CD14-positive monocyte (primary cell): ENCODE measurements around the gene RNF212. TPM values are rescaled to one million over a fixed set of nuclear protein-coding genes. Genes with fewer than 3 reads are reported as not detected.
A peak's percentile ranks its signal among the peaks of the same experiment; 100 is the strongest.

ENCODE experiments used
- DNase-seq, 3 donors: peaks; one replicate each; pipeline ENCODE4 v3.0.0-alpha.2; 2011 to 2022
- H2AFZ ChIP-seq: 2 replicates; pipeline ENCODE4 v1.6.0; 2012; ENCODE audit warnings: mild to moderate bottlenecking, low read depth, low read length, inconsistent platforms; ENCODE audit not compliant: insufficient read depth, poor library complexity, severe bottlenecking
- H3K27ac ChIP-seq, 2 donors: 1 replicate in 1 of 2; 2 replicates in 1 of 2; pipeline ENCODE4 v1.5.1; 2012 to 2013; ENCODE audit warnings: low read length in 2 of 2, control low read depth in 1 of 2, inconsistent platforms in 1 of 2, low read depth in 1 of 2, mild to moderate bottlenecking in 1 of 2
- H3K27me3 ChIP-seq, 2 donors: one replicate each; pipeline versions ENCODE4 v1.6.0 to v1.6.1; 2011 to 2013; ENCODE audit warnings: low read length in 2 of 2; ENCODE audit not compliant: control insufficient read depth in 2 of 2, insufficient read depth in 2 of 2
- H3K36me3 ChIP-seq, 2 donors: replicated peaks in 1 of 2; 1 replicate in 1 of 2; 2 replicates in 1 of 2; pipeline versions ENCODE4 v1.5.1 to v1.6.1; 2012 to 2013; ENCODE audit warnings: low read length in 2 of 2, control low read depth in 1 of 2, inconsistent platforms in 1 of 2, mild to moderate bottlenecking in 1 of 2; ENCODE audit not compliant: insufficient read depth in 2 of 2, control insufficient read depth in 1 of 2
- H3K4me1 ChIP-seq, 2 donors: 1 replicate in 1 of 2; 2 replicates in 1 of 2; pipeline versions ENCODE4 v1.5.1 to v1.6.1; 2012 to 2013; ENCODE audit warnings: low read length in 2 of 2, control low read depth in 1 of 2, inconsistent platforms in 1 of 2, mild to moderate bottlenecking in 1 of 2, moderate library complexity in 1 of 2; ENCODE audit not compliant: insufficient read depth in 2 of 2, control insufficient read depth in 1 of 2
- H3K4me2 ChIP-seq: replicated peaks from 2 replicates; pipeline ENCODE3; 2012; ENCODE audit warnings: low read length, moderate library complexity, mild to moderate bottlenecking; ENCODE audit not compliant: poor library complexity, severe bottlenecking; ENCODE audit errors: extremely low read depth
- H3K4me3 ChIP-seq, 3 experiments: fragments of 200-600 bp in 1 of 3; sonication (generic) in 1 of 3; replicated peaks in 1 of 3; 1 replicate in 2 of 3; 2 replicates in 1 of 3; pipeline ENCODE4 v1.5.1; 2011 to 2013; ENCODE audit warnings: low read length in 3 of 3, mild to moderate bottlenecking in 3 of 3, control low read depth in 2 of 3, low read depth in 2 of 3, inconsistent platforms in 1 of 3, moderate library complexity in 1 of 3
- H3K79me2 ChIP-seq: 2 replicates; pipeline ENCODE4 v1.6.0; 2012; ENCODE audit warnings: mild to moderate bottlenecking, control low read depth, inconsistent platforms, low read length, moderate library complexity; ENCODE audit not compliant: insufficient read depth
- H3K9ac ChIP-seq: 2 replicates; pipeline ENCODE4 v1.6.0; 2017; ENCODE audit warnings: low read length, mild to moderate bottlenecking; ENCODE audit not compliant: insufficient read depth, poor library complexity, severe bottlenecking
- H3K9me3 ChIP-seq, 2 donors: replicated peaks in 1 of 2; 1 replicate in 1 of 2; 2 replicates in 1 of 2; pipeline versions ENCODE4 v1.5.1 to v1.6.1; 2012 to 2013; ENCODE audit warnings: low read length in 2 of 2, control low read depth in 1 of 2; ENCODE audit not compliant: control insufficient read depth in 1 of 2, insufficient read depth in 1 of 2
- H4K20me1 ChIP-seq: 2 replicates; pipeline ENCODE4 v1.6.0; 2012; ENCODE audit warnings: mild to moderate bottlenecking, low read length, control low read depth, moderate library complexity; ENCODE audit not compliant: insufficient read depth
- H3K27ac Mint-ChIP-seq, 7 donors: one replicate each; pipeline ENCODE4 v1.8.0; 2020; ENCODE audit warnings: mild to moderate bottlenecking in 7 of 7, mixed read lengths in 7 of 7, moderate library complexity in 6 of 7, inconsistent platforms in 2 of 7
- H3K27me3 Mint-ChIP-seq, 3 donors: one replicate each; pipeline ENCODE4 v1.8.0; 2021 to 2022; ENCODE audit warnings: low read depth in 3 of 3, mild to moderate bottlenecking in 3 of 3, mixed read lengths in 3 of 3, moderate library complexity in 3 of 3, inconsistent platforms in 1 of 3
- H3K36me3 Mint-ChIP-seq, 2 donors: one replicate each; pipeline ENCODE4 v1.8.0; 2020; ENCODE audit warnings: mixed read lengths in 2 of 2, inconsistent platforms in 1 of 2, mild to moderate bottlenecking in 1 of 2
- H3K4me1 Mint-ChIP-seq: one replicate; pipeline ENCODE4 v1.8.0; 2020; ENCODE audit warnings: mild to moderate bottlenecking, mixed read lengths
- H3K4me3 Mint-ChIP-seq, 2 donors: one replicate each; pipeline ENCODE4 v1.8.0; 2020; ENCODE audit warnings: mild to moderate bottlenecking in 2 of 2, mixed read lengths in 2 of 2, moderate library complexity in 1 of 2
- H3K9me3 Mint-ChIP-seq, 7 donors: one replicate each; pipeline ENCODE4 v1.8.0; 2020 to 2022; ENCODE audit warnings: mixed read lengths in 7 of 7, mild to moderate bottlenecking in 6 of 7, moderate library complexity in 6 of 7, inconsistent platforms in 2 of 7
- CTCF ChIP-seq: fragments of 200-600 bp; IDR thresholded peaks from one replicate; pipeline ENCODE4 v1.8.0; 2022; ENCODE audit warnings: antibody characterized with exemption, mild to moderate bottlenecking
- WGBS: methylation state at CpG from one replicate; pipeline ENCODE4 v1.1.5; 2013; ENCODE audit warnings: missing lambda C conversion rate; ENCODE audit not compliant: insufficient coverage; 5-methylcytosine and 5-hydroxymethylcytosine counted together
- intact Hi-C, 2 donors: fragments of 100-400 bp; cut with micrococcal nuclease; formaldehyde crosslinking; loops; one replicate each; pipeline versions ENCODE4 v1.15.0 to v1.15.1; 2023
- polyA plus RNA-seq, 3 donors: library from polyadenylated mRNA; depleted of rRNA in 1 of 3; unstranded in 2 of 3; stranded (reverse) in 1 of 3; fragments of 300-500 nt in 2 of 3; fragments of >200 nt in 1 of 3; fragmentation: Illumina TruSeq in 2 of 3; gene quantifications; 1 replicate in 2 of 3; 2 replicates in 1 of 3; pipeline ENCODE4 v1.2.3, GENCODE V29; 2012 to 2021

RNF212 gene
- polyA plus RNA-seq, 3 donors, result 0.17 to 0.83 TPM; not detected in 1

- H3K9me3 Mint-ChIP-seq, result no peaks in the 10 kb centered on the region
- no peak overlapping the region for H3K27ac ChIP-seq
- intact Hi-C loops, result loop anchor here in 1 of 2 donors (5.0 kb wide), 1 partner anchor 43 kb away; no protein-coding TSS in a partner anchor
- H3K27me3 ChIP-seq, result peaks cover 0 to 7% of the 10 kb centered on the region in 2 donors
- H3K27ac Mint-ChIP-seq, result peak overlapping the region in 1 of 7 donors; percentile 23
- no peak for DNase-seq
- H3K9me3 ChIP-seq, result no peaks in the 10 kb centered on the region
- H3K4me1 Mint-ChIP-seq, result peaks cover 12% of the 10 kb centered on the region
- no peaks in the 10 kb centered on the region for H4K20me1 ChIP-seq
- H3K4me1 ChIP-seq, result peaks cover 14 to 17% of the 10 kb centered on the region in 2 donors
- TF ChIP-seq CTCF, result no peak
- no peak overlapping the region for H3K4me3 ChIP-seq
- peaks cover 0 to 15% (median 3%) of the 10 kb centered on the region in 3 donors for H3K27me3 Mint-ChIP-seq
- 92% methylated on average over 17 of the region's 20 CpGs for WGBS
- H3K4me3 Mint-ChIP-seq, result no peak overlapping the region
- H3K9ac ChIP-seq, result no peak overlapping the region
- H3K79me2 ChIP-seq, result no peaks in the 10 kb centered on the region
- H3K36me3 ChIP-seq, result no peaks in the 10 kb centered on the region
- H2AFZ ChIP-seq, result no peak overlapping the region
- no peak overlapping the region for H3K4me2 ChIP-seq
- H3K36me3 Mint-ChIP-seq, result no peaks in the 10 kb centered on the region
These were observed 73.6 kb downstream of the RNF212 start for GRCh38 chr4:1039493-1040343.

- no peak overlapping the region for H3K4me3 ChIP-seq
- no peaks in the 10 kb centered on the region for H3K36me3 Mint-ChIP-seq
- H2AFZ ChIP-seq, result no peak overlapping the region
- H3K36me3 ChIP-seq, result no peaks in the 10 kb centered on the region
- H3K9me3 ChIP-seq, result no peaks in the 10 kb centered on the region
- H3K79me2 ChIP-seq, result no peaks in the 10 kb centered on the region
- no peak overlapping the region for H3K4me3 Mint-ChIP-seq
- no peaks in the 10 kb centered on the region for H3K9me3 Mint-ChIP-seq
- 95% methylated on average over 11 of the region's 16 CpGs for WGBS
- H3K27ac Mint-ChIP-seq, result peak overlapping the region in 1 of 7 donors; percentile 40
- no peaks in the 10 kb centered on the region for H4K20me1 ChIP-seq
- intact Hi-C loops, result no loop called here
- H3K27me3 Mint-ChIP-seq, result peaks cover 0 to 8% (median 1%) of the 10 kb centered on the region in 3 donors
- peaks cover 8% of the 10 kb centered on the region for H3K4me1 Mint-ChIP-seq
- TF ChIP-seq CTCF, result no peak
- no peak for DNase-seq
- H3K9ac ChIP-seq, result no peak overlapping the region
- no peak overlapping the region for H3K4me2 ChIP-seq
- peaks cover 9 to 10% of the 10 kb centered on the region in 2 donors for H3K4me1 ChIP-seq
- no peak overlapping the region for H3K27ac ChIP-seq
- H3K27me3 ChIP-seq, result no peaks in the 10 kb centered on the region
These were observed 74.3 kb downstream of the RNF212 start for GRCh38 chr4:1038948-1039492.
